ENCODE measurements around the gene SHE.

DNA sequence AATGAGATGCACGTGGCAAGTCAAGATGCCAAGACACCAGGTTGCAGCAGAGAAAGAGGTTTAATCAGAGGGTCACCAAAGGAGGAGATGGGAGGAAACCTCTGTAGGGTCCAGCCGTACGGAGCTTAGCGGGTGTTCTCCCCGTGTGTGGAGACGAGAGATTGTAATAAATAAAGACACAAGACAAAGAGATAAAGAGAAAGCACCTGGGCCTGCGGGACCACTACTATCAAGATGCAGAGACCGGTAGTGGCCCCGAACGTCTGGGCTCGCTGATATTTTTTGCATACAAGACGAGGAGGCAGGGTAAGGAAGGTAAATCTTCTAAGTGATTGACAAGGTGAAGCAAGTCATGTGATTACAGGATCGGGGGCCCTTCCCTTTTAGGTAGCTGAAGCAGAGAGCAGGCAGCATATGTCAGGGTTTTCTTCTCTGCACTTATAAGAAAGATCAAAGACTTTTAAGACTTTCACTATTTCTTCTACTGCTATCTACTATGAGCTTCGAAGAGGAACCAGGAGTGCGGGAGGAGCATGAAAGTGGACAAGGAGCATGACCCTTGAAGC, 41.4 kb downstream of the SHE start:
- TF ChIP-seq, protein P1, sequence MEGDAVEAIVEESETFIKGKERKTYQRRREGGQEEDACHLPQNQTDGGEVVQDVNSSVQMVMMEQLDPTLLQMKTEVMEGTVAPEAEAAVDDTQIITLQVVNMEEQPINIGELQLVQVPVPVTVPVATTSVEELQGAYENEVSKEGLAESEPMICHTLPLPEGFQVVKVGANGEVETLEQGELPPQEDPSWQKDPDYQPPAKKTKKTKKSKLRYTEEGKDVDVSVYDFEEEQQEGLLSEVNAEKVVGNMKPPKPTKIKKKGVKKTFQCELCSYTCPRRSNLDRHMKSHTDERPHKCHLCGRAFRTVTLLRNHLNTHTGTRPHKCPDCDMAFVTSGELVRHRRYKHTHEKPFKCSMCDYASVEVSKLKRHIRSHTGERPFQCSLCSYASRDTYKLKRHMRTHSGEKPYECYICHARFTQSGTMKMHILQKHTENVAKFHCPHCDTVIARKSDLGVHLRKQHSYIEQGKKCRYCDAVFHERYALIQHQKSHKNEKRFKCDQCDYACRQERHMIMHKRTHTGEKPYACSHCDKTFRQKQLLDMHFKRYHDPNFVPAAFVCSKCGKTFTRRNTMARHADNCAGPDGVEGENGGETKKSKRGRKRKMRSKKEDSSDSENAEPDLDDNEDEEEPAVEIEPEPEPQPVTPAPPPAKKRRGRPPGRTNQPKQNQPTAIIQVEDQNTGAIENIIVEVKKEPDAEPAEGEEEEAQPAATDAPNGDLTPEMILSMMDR (IDR thresholded peaks at IDR 0.05; ENCODE audit: low read length), result no peak
- TF ChIP-seq EZH2 (optimal IDR thresholded peaks at IDR 0.05; ENCODE audit: low read depth, low read length), result no peak
- no peak for TF ChIP-seq EZH2phosphoT487 (IDR thresholded peaks at IDR 0.05; ENCODE audit: low read length)
